Hepatocyte (in vitro differentiated cells): ENCODE data around the gene OR2Y1.

Experiments
- CTCF ChIP-seq: fragments of 200-600 bp; sonication (generic); IDR thresholded peaks from 2 replicates; pipeline ENCODE4 v1.5.1; 2016; ENCODE audit warnings: antibody characterized with exemption, mild to moderate bottlenecking; ENCODE audit not compliant: poor library complexity
- EZH2 ChIP-seq: fragments of 200-600 bp; sonication (generic); IDR thresholded peaks from 2 replicates; pipeline ENCODE4 v1.6.1; 2016; ENCODE audit warnings: antibody characterized with exemption, mild to moderate bottlenecking, borderline replicate concordance

GRCh38 chr5:180720486-180720885, 19.4 kb downstream of the OR2Y1 start:
- TF ChIP-seq CTCF = no peak
- no peak for TF ChIP-seq EZH2
